H1 (cell line): ENCODE data around the gene SLC9C1.

ENCODE experiments used
- CEBPB ChIP-seq: IDR thresholded peaks from 2 replicates; pipeline ENCODE4 v1.6.1; 2012; ENCODE audit warnings: low read depth, low read length
- CTCF ChIP-seq, 3 experiments: IDR thresholded peaks; 1 replicate in 2 of 3; 2 replicates in 1 of 3; pipeline versions ENCODE4 v1.5.1 to v1.6.1; 2011; ENCODE audit warnings: low read length in 3 of 3, mild to moderate bottlenecking in 3 of 3, inconsistent platforms in 2 of 3, low read depth in 1 of 3, moderate library complexity in 1 of 3; ENCODE audit not compliant: insufficient read depth in 1 of 3; ENCODE audit errors: control extremely low read depth in 1 of 3
- E2F6 ChIP-seq: IDR thresholded peaks from 2 replicates; pipeline ENCODE4 v1.6.1; 2012; ENCODE audit warnings: inconsistent platforms
- EP300 ChIP-seq, 2 experiments: IDR thresholded peaks; 1 replicate in 1 of 2; 2 replicates in 1 of 2; pipeline ENCODE4 v1.6.1; 2011 to 2012; ENCODE audit warnings: low read depth in 2 of 2, low read length in 2 of 2, mild to moderate bottlenecking in 2 of 2, borderline replicate concordance in 1 of 2, inconsistent platforms in 1 of 2, moderate library complexity in 1 of 2
- MAX ChIP-seq: IDR thresholded peaks from 2 replicates; pipeline ENCODE4 v1.6.1; 2012; ENCODE audit warnings: inconsistent platforms
- POLR2A ChIP-seq, 2 experiments: IDR thresholded peaks; 1 replicate in 1 of 2; 2 replicates in 1 of 2; pipeline ENCODE4 v1.6.1; 2011; ENCODE audit warnings: low read depth in 2 of 2, low read length in 2 of 2, mild to moderate bottlenecking in 2 of 2; ENCODE audit errors: control extremely low read depth in 1 of 2
- RFX5 ChIP-seq: IDR thresholded peaks from 2 replicates; pipeline ENCODE4 v1.6.1; 2011; ENCODE audit warnings: low read depth, low read length, improper control_type of control experiment, borderline replicate concordance

- TF ChIP-seq E2F6 = peak; percentile 59; the same call in 1 of the 2 replicates
- TF ChIP-seq EP300 (IDR thresholded peaks at IDR 0.05; ENCODE audit: borderline replicate concordance in 1 of 2, low read depth in 2 of 2, low read length in 2 of 2) = no peak
- TF ChIP-seq POLR2A (IDR thresholded peaks at IDR 0.05; ENCODE audit: control extremely low read depth in 1 of 2, low read depth in 2 of 2, low read length in 2 of 2) = peak in 1 of 2 experiments; percentile 75; a peak in 1 of 3 replicates
- TF ChIP-seq CEBPB = no peak
- TF ChIP-seq RFX5 = no peak
- peak; percentile 78 for TF ChIP-seq MAX
- TF ChIP-seq CTCF (IDR thresholded peaks at IDR 0.05; ENCODE audit: control extremely low read depth in 1 of 3, insufficient read depth in 1 of 3, low read depth in 1 of 3, low read length in 3 of 3) = peak in 1 of 3 experiments; percentile 1; a peak in 1 of 4 replicates
These were observed 39.0 kb upstream of the SLC9C1 start, which contains the start of gene CD200 for GRCh38 chr3:112333002-112333380.
